CD14-positive monocyte (primary cell): ENCODE results near the gene MTNR1B. TPM values are rescaled to one million over a fixed set of nuclear protein-coding genes. Genes with fewer than 3 reads are reported as not detected.

Source experiments
- DNase-seq, 3 donors: peaks; one replicate each; pipeline ENCODE4 v3.0.0-alpha.2; 2011 to 2022
- H2AFZ ChIP-seq: 2 replicates; pipeline ENCODE4 v1.6.0; 2012; ENCODE audit warnings: mild to moderate bottlenecking, low read depth, low read length, inconsistent platforms; ENCODE audit not compliant: insufficient read depth, poor library complexity, severe bottlenecking
- H3K27ac ChIP-seq, 2 donors: 1 replicate in 1 of 2; 2 replicates in 1 of 2; pipeline ENCODE4 v1.5.1; 2012 to 2013; ENCODE audit warnings: low read length in 2 of 2, control low read depth in 1 of 2, inconsistent platforms in 1 of 2, low read depth in 1 of 2, mild to moderate bottlenecking in 1 of 2
- H3K27me3 ChIP-seq, 2 donors: one replicate each; pipeline versions ENCODE4 v1.6.0 to v1.6.1; 2011 to 2013; ENCODE audit warnings: low read length in 2 of 2; ENCODE audit not compliant: control insufficient read depth in 2 of 2, insufficient read depth in 2 of 2
- H3K36me3 ChIP-seq, 2 donors: replicated peaks in 1 of 2; 1 replicate in 1 of 2; 2 replicates in 1 of 2; pipeline versions ENCODE4 v1.5.1 to v1.6.1; 2012 to 2013; ENCODE audit warnings: low read length in 2 of 2, control low read depth in 1 of 2, inconsistent platforms in 1 of 2, mild to moderate bottlenecking in 1 of 2; ENCODE audit not compliant: insufficient read depth in 2 of 2, control insufficient read depth in 1 of 2
- H3K4me1 ChIP-seq, 2 donors: 1 replicate in 1 of 2; 2 replicates in 1 of 2; pipeline versions ENCODE4 v1.5.1 to v1.6.1; 2012 to 2013; ENCODE audit warnings: low read length in 2 of 2, control low read depth in 1 of 2, inconsistent platforms in 1 of 2, mild to moderate bottlenecking in 1 of 2, moderate library complexity in 1 of 2; ENCODE audit not compliant: insufficient read depth in 2 of 2, control insufficient read depth in 1 of 2
- H3K4me2 ChIP-seq: replicated peaks from 2 replicates; pipeline ENCODE3; 2012; ENCODE audit warnings: low read length, moderate library complexity, mild to moderate bottlenecking; ENCODE audit not compliant: poor library complexity, severe bottlenecking; ENCODE audit errors: extremely low read depth
- H3K4me3 ChIP-seq, 3 experiments: fragments of 200-600 bp in 1 of 3; sonication (generic) in 1 of 3; replicated peaks in 1 of 3; 1 replicate in 2 of 3; 2 replicates in 1 of 3; pipeline ENCODE4 v1.5.1; 2011 to 2013; ENCODE audit warnings: low read length in 3 of 3, mild to moderate bottlenecking in 3 of 3, control low read depth in 2 of 3, low read depth in 2 of 3, inconsistent platforms in 1 of 3, moderate library complexity in 1 of 3
- H3K79me2 ChIP-seq: 2 replicates; pipeline ENCODE4 v1.6.0; 2012; ENCODE audit warnings: mild to moderate bottlenecking, control low read depth, inconsistent platforms, low read length, moderate library complexity; ENCODE audit not compliant: insufficient read depth
- H3K9ac ChIP-seq: 2 replicates; pipeline ENCODE4 v1.6.0; 2017; ENCODE audit warnings: low read length, mild to moderate bottlenecking; ENCODE audit not compliant: insufficient read depth, poor library complexity, severe bottlenecking
- H3K9me3 ChIP-seq, 2 donors: replicated peaks in 1 of 2; 1 replicate in 1 of 2; 2 replicates in 1 of 2; pipeline versions ENCODE4 v1.5.1 to v1.6.1; 2012 to 2013; ENCODE audit warnings: low read length in 2 of 2, control low read depth in 1 of 2; ENCODE audit not compliant: control insufficient read depth in 1 of 2, insufficient read depth in 1 of 2
- H4K20me1 ChIP-seq: 2 replicates; pipeline ENCODE4 v1.6.0; 2012; ENCODE audit warnings: mild to moderate bottlenecking, low read length, control low read depth, moderate library complexity; ENCODE audit not compliant: insufficient read depth
- H3K27ac Mint-ChIP-seq, 7 donors: one replicate each; pipeline ENCODE4 v1.8.0; 2020; ENCODE audit warnings: mild to moderate bottlenecking in 7 of 7, mixed read lengths in 7 of 7, moderate library complexity in 6 of 7, inconsistent platforms in 2 of 7
- H3K27me3 Mint-ChIP-seq, 3 donors: one replicate each; pipeline ENCODE4 v1.8.0; 2021 to 2022; ENCODE audit warnings: low read depth in 3 of 3, mild to moderate bottlenecking in 3 of 3, mixed read lengths in 3 of 3, moderate library complexity in 3 of 3, inconsistent platforms in 1 of 3
- H3K36me3 Mint-ChIP-seq, 2 donors: one replicate each; pipeline ENCODE4 v1.8.0; 2020; ENCODE audit warnings: mixed read lengths in 2 of 2, inconsistent platforms in 1 of 2, mild to moderate bottlenecking in 1 of 2
- H3K4me1 Mint-ChIP-seq: one replicate; pipeline ENCODE4 v1.8.0; 2020; ENCODE audit warnings: mild to moderate bottlenecking, mixed read lengths
- H3K4me3 Mint-ChIP-seq, 2 donors: one replicate each; pipeline ENCODE4 v1.8.0; 2020; ENCODE audit warnings: mild to moderate bottlenecking in 2 of 2, mixed read lengths in 2 of 2, moderate library complexity in 1 of 2
- H3K9me3 Mint-ChIP-seq, 7 donors: one replicate each; pipeline ENCODE4 v1.8.0; 2020 to 2022; ENCODE audit warnings: mixed read lengths in 7 of 7, mild to moderate bottlenecking in 6 of 7, moderate library complexity in 6 of 7, inconsistent platforms in 2 of 7
- WGBS: methylation state at CpG from one replicate; pipeline ENCODE4 v1.1.5; 2013; ENCODE audit warnings: missing lambda C conversion rate; ENCODE audit not compliant: insufficient coverage; 5-methylcytosine and 5-hydroxymethylcytosine counted together
- intact Hi-C, 2 donors: fragments of 100-400 bp; cut with micrococcal nuclease; formaldehyde crosslinking; loops; one replicate each; pipeline versions ENCODE4 v1.15.0 to v1.15.1; 2023
- polyA plus RNA-seq, 3 donors: library from polyadenylated mRNA; depleted of rRNA in 1 of 3; unstranded in 2 of 3; stranded (reverse) in 1 of 3; fragments of 300-500 nt in 2 of 3; fragments of >200 nt in 1 of 3; fragmentation: Illumina TruSeq in 2 of 3; gene quantifications; 1 replicate in 2 of 3; 2 replicates in 1 of 3; pipeline ENCODE4 v1.2.3, GENCODE V29; 2012 to 2021
- TF ChIP-seq, protein P1 (sequence below): fragments of 200-600 bp; IDR thresholded peaks from one replicate; pipeline ENCODE4 v1.8.0; 2022; ENCODE audit warnings: antibody characterized with exemption, mild to moderate bottlenecking

Gene MTNR1B
- polyA plus RNA-seq, 3 donors, result not detected

- H3K9ac ChIP-seq, result no peak overlapping the region
- no peak overlapping the region for H2AFZ ChIP-seq
- intact Hi-C loops, result no loop called here
- no peaks in the 10 kb centered on the region for H3K79me2 ChIP-seq
- H4K20me1 ChIP-seq, result no peaks in the 10 kb centered on the region
- TF ChIP-seq, protein P1, sequence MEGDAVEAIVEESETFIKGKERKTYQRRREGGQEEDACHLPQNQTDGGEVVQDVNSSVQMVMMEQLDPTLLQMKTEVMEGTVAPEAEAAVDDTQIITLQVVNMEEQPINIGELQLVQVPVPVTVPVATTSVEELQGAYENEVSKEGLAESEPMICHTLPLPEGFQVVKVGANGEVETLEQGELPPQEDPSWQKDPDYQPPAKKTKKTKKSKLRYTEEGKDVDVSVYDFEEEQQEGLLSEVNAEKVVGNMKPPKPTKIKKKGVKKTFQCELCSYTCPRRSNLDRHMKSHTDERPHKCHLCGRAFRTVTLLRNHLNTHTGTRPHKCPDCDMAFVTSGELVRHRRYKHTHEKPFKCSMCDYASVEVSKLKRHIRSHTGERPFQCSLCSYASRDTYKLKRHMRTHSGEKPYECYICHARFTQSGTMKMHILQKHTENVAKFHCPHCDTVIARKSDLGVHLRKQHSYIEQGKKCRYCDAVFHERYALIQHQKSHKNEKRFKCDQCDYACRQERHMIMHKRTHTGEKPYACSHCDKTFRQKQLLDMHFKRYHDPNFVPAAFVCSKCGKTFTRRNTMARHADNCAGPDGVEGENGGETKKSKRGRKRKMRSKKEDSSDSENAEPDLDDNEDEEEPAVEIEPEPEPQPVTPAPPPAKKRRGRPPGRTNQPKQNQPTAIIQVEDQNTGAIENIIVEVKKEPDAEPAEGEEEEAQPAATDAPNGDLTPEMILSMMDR, result no peak
- H3K27me3 ChIP-seq, result no peaks in the 10 kb centered on the region
- no peaks in the 10 kb centered on the region for H3K4me1 ChIP-seq
- WGBS, result 27% methylated on average over 2 of the region's 5 CpGs
- DNase-seq, result no peak
- Mint-ChIP-seq H3K27ac (no peak overlapping the region), H3K9me3 (peaks cover 2 to 13% (median 4%) of the 10 kb centered on the region in 7 donors), H3K4me1 (no peaks in the 10 kb centered on the region), H3K27me3 (peaks cover 0 to 5% (median 2%) of the 10 kb centered on the region in 3 donors), H3K36me3 (no peaks in the 10 kb centered on the region), H3K4me3 (no peak overlapping the region)
- H3K4me3 ChIP-seq, result no peak overlapping the region
- no peak overlapping the region for H3K27ac ChIP-seq
- no peaks in the 10 kb centered on the region for H3K9me3 ChIP-seq
- H3K4me2 ChIP-seq, result no peak overlapping the region
- H3K36me3 ChIP-seq, result no peaks in the 10 kb centered on the region
Measured at GRCh38 chr11:93020248-93021046, 51.0 kb downstream of the MTNR1B start.

- no peak overlapping the region for H3K27ac Mint-ChIP-seq
- H3K27me3 Mint-ChIP-seq, result peaks cover 0 to 5% (median 2%) of the 10 kb centered on the region in 3 donors
- H3K4me3 ChIP-seq, result no peak overlapping the region
- H3K9ac ChIP-seq, result no peak overlapping the region
- no peaks in the 10 kb centered on the region for H3K4me1 ChIP-seq
- TF ChIP-seq, protein P1, result no peak
- WGBS, result 40% methylated on average over 1 of the region's 1 CpG
- H3K27me3 ChIP-seq, result no peaks in the 10 kb centered on the region
- H3K9me3 ChIP-seq, result no peaks in the 10 kb centered on the region
- H3K36me3 Mint-ChIP-seq, result no peaks in the 10 kb centered on the region
- peaks cover 0 to 3% (median 0%) of the 10 kb centered on the region in 7 donors for H3K9me3 Mint-ChIP-seq
- no peak overlapping the region for H2AFZ ChIP-seq
- intact Hi-C loops, result no loop called here
- H3K4me3 Mint-ChIP-seq, result no peak overlapping the region
- no peaks in the 10 kb centered on the region for H4K20me1 ChIP-seq
- H3K4me1 Mint-ChIP-seq, result no peaks in the 10 kb centered on the region
- no peak for DNase-seq
- H3K27ac ChIP-seq, result no peak overlapping the region
- no peaks in the 10 kb centered on the region for H3K36me3 ChIP-seq
- H3K79me2 ChIP-seq, result no peaks in the 10 kb centered on the region
- H3K4me2 ChIP-seq, result no peak overlapping the region
Measured at GRCh38 chr11:93024369-93024768, 54.9 kb downstream of the MTNR1B start.
